ENCODE measurements around the gene GLDC. TPM values are rescaled to one million over a fixed set of nuclear protein-coding genes. Genes with fewer than 3 reads are reported as not detected.
"Not testable (repeated sequence)": the region's sequence is repeated elsewhere in the genome, so short reads cannot be mapped to it uniquely, and the experiment has no call there.

Gene GLDC
- total RNA-seq, 2 experiments from 2014 or later, result 5.8 to 6.3 TPM

DNA sequence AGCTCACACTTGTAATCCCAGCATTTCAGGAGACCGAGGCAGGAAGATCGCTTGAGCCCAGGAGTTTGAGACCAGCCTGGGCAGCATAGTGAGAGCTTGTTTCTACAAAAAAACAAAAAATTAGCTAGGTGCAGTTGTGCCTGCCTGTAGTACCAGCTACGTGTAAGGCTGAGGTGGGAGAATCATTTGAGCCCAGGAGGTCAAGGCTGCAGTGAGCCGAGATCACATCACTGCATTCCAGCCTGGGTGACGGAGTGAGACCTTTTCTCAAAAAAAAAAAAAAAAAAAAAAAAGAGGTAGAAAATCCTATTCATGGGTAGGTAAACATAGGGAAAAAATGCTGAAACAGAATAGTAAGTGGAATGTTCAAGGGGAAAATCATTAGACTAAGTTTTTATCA lies 102.9 kb downstream of the GLDC start:
- not testable (repeated sequence) for H3K36me3 Mint-ChIP-seq; H3K4me3 Mint-ChIP-seq; ATAC-seq; DNase-seq; H3K4me1 Mint-ChIP-seq; H3K9me3 Mint-ChIP-seq (ENCODE audit: low read depth); H3K27ac Mint-ChIP-seq; H3K27me3 Mint-ChIP-seq
- CTCF ChIA-PET, result interaction anchor here (0.8 kb wide), 1 partner anchor 23 kb away, joined by 4 read pairs; no protein-coding TSS in a partner anchor

DNA sequence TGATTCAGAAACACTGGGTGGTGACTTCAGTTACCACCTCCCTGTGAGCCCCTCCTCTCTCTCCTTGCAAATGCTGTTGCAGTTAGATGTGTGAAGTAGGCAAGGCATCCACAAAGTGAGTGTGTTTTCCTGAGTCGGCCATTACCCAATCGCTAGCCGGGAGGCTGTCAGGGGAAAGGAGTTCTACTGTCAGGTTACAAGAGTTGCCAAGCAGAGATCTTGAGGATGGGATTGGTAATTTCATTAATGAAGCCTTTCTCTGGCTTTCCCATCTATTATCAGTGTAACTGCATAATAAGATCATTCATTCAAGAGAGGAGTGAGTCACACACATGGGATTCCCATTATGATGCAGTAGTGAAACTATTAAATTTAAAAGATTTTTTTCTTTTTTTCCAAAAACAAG lies 106.9 kb downstream of the GLDC start:
- Mint-ChIP-seq H3K9me3 (ENCODE audit: low read depth) (no peaks in the 10 kb centered on the region), H3K27me3 (peaks cover 3% of the 10 kb centered on the region), H3K4me1 (no peaks in the 10 kb centered on the region), H3K4me3 (no peak overlapping the region), H3K36me3 (no peaks in the 10 kb centered on the region), H3K27ac (no peak overlapping the region)
- no peak for DNase-seq
- CTCF ChIA-PET, result no interaction called here
- no peak for ATAC-seq

GRCh38 chr9:6535594-6535993 lies 109.9 kb downstream of the GLDC start:
- no peak overlapping the region for H3K27ac Mint-ChIP-seq
- DNase-seq (no peak), ATAC-seq (no peak)
- H3K4me3 Mint-ChIP-seq, result no peak overlapping the region
- no peaks in the 10 kb centered on the region for H3K9me3 Mint-ChIP-seq (ENCODE audit: low read depth)
- no peaks in the 10 kb centered on the region for H3K36me3 Mint-ChIP-seq
- no peaks in the 10 kb centered on the region for H3K4me1 Mint-ChIP-seq
- CTCF ChIA-PET, result no interaction called here
- no peaks in the 10 kb centered on the region for H3K27me3 Mint-ChIP-seq

DNA sequence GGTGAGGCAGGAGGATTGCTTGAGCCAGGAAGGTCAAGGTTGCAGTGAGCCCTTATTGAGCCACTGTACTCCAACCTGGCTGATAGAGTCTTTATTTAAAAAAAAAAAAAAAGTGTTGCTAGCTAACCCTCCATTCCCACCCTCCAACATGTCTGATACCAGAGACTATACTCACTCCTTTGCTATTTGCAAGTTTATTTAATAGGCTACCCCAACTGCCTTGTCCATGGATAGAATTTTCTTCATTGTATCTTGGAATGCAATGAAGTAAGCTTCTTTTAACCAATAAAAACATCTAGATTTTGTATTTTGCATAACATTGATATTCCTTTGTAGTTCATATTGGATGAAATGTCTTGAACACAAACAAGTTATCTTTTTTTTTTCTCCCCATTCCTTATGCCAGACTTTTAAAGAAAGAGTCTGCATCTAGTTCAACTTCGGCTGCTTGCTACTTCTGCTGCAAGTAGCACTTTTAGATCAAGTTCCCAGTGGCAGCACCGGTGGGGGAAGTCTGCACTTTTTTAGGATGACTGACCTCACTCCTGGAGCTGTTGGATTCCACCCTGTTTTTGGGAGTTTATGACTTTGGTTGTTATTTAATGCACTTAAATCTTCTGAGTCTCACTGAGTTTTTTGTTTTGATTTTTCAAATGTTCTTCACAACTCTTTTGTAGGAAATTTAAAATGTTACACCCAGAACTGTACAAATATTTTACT lies 120.0 kb downstream of the GLDC start:
- no peak overlapping the region for H3K4me3 Mint-ChIP-seq
- H3K27ac Mint-ChIP-seq, result no peak overlapping the region
- CTCF ChIA-PET, result interaction anchor here (0.8 kb wide), 1 partner anchor 42 kb away, joined by 3 read pairs; no protein-coding TSS in a partner anchor
- peaks cover 3% of the 10 kb centered on the region for H3K9me3 Mint-ChIP-seq (ENCODE audit: low read depth)
- H3K36me3 Mint-ChIP-seq, result peaks cover 25% of the 10 kb centered on the region
- H3K4me1 Mint-ChIP-seq, result no peaks in the 10 kb centered on the region
- no peaks in the 10 kb centered on the region for H3K27me3 Mint-ChIP-seq
- ATAC-seq (no peak), DNase-seq (no peak)

DNA sequence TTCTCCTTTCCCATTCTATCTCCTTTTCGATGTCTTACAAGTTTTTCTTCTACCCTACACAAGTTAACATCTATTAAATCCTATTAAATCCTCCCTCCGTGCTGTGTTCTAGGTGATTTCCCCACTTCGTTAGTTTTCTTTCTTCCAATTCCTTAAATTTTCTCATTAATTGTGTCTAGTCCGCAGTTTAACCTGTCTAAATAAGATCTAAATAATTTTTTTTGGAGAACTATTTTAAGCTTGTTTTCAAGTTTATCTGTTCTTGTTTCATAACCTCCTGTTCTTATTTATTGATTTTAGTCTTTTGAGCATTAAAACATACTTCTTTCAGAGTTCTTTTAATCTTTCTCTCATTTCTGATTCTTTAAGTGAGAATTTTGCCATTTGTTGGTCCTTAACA lies 123.3 kb downstream of the GLDC start:
- no peak for DNase-seq
- Mint-ChIP-seq H3K27ac (no peak overlapping the region), H3K27me3 (no peaks in the 10 kb centered on the region), H3K4me3 (no peak overlapping the region), H3K9me3 (ENCODE audit: low read depth) (peaks cover 3% of the 10 kb centered on the region), H3K36me3 (peaks cover 42% of the 10 kb centered on the region), H3K4me1 (no peaks in the 10 kb centered on the region)
- CTCF ChIA-PET, result no interaction called here
- ATAC-seq, result no peak

GRCh38 chr9:6512085-6512657 lies 133.4 kb downstream of the GLDC start:
- H3K36me3 Mint-ChIP-seq, result peaks cover 30% of the 10 kb centered on the region
- ATAC-seq, result no peak
- no peaks in the 10 kb centered on the region for H3K9me3 Mint-ChIP-seq (ENCODE audit: low read depth)
- no peak overlapping the region for H3K27ac Mint-ChIP-seq
- no peak for DNase-seq
- no peaks in the 10 kb centered on the region for H3K27me3 Mint-ChIP-seq
- no peaks in the 10 kb centered on the region for H3K4me1 Mint-ChIP-seq
- no peak overlapping the region for H3K4me3 Mint-ChIP-seq
- CTCF ChIA-PET, result no interaction called here

DNA sequence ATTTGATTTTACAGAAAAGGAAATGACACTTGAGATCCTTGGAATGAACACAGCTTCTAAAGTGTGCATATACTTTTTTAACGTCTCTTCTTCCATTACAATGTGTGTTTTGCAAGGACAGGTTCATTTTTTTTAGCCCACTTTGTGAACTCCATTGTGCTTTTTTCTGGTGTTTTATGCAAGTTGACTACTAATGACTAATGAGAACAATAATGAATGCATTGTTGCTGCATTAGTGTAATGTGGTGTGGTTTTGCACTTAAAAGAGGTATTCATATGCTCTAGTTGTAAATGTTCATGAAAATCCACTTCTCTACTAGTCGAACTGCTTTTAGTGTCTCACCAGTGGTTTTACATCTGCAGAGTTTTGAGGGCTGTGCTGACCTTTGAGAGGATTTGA lies 139.0 kb downstream of the GLDC start:
- Mint-ChIP-seq H3K27me3 (no peaks in the 10 kb centered on the region), H3K27ac (no peak overlapping the region), H3K9me3 (ENCODE audit: low read depth) (no peaks in the 10 kb centered on the region), H3K4me1 (no peaks in the 10 kb centered on the region), H3K36me3 (peaks cover 53% of the 10 kb centered on the region), H3K4me3 (no peak overlapping the region)
- no peak for ATAC-seq
- CTCF ChIA-PET, result no interaction called here
- no peak for DNase-seq

GRCh38 chr9:6502399-6502798 lies 143.1 kb downstream of the GLDC start:
- DNase-seq (no peak), ATAC-seq (no peak)
- H3K27me3 Mint-ChIP-seq, result no peaks in the 10 kb centered on the region
- no peaks in the 10 kb centered on the region for H3K9me3 Mint-ChIP-seq (ENCODE audit: low read depth)
- no peak overlapping the region for H3K4me3 Mint-ChIP-seq
- H3K4me1 Mint-ChIP-seq, result no peaks in the 10 kb centered on the region
- H3K36me3 Mint-ChIP-seq, result peaks cover 53% of the 10 kb centered on the region
- CTCF ChIA-PET, result no interaction called here
- H3K27ac Mint-ChIP-seq, result no peak overlapping the region

DNA sequence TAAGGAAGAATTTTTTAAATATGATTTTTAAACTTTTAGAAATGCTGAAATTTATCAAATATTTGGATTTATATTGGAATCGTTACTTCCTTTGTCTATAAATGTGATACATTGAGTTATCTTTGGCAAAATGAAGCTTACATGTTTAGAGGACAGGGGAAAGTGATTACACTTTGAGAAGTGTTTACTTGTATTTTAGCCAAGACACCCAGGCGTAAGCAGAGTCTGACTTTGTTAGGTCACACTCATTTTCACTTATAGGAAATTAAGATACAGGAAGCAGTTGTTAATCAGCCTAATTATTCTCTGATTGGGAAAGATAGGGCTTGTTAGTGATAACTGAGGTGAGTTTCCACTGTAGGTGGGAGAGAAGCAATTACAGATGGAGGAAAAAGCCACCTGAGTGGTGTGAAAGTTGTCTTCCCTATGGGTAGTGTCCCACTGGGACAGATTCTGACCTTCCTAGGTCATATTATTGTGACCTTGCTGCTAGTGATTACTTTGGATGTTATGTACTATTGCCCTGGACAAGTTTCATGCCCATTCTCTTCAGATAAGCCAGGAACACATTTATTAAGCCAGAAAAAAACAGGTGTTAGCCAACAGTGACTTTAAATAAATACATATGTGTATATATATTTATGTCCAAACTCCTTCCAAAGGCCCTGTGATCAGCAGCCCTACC lies 143.9 kb downstream of the GLDC start:
- Mint-ChIP-seq H3K36me3 (peaks cover 56% of the 10 kb centered on the region), H3K27me3 (no peaks in the 10 kb centered on the region), H3K4me3 (no peak overlapping the region), H3K9me3 (ENCODE audit: low read depth) (no peaks in the 10 kb centered on the region), H3K4me1 (no peaks in the 10 kb centered on the region), H3K27ac (peak overlapping the region; percentile 16)
- no peak for ATAC-seq
- CTCF ChIA-PET, result interaction anchor here (1.8 kb wide), 1 partner anchor 10 kb away, joined by 5 read pairs; no protein-coding TSS in a partner anchor
- no peak for DNase-seq

DNA sequence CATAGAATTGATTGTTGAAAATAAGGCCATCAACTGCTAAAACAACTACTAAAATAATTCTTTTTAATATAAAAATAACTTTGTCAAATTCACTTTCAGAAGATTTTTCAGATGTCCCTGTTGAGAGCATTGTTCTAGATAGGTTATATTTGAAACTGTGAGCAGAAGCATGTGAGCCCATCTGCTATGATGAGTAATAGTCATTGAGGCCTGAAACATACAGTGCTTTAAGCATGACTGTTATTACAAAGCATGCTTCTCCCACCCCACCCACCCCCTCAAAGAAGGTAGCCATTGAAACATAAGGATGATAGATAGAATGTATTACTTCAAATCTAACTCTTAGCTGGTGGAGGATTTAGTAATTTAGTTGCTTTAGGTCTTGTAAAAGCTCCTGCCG lies 146.5 kb downstream of the GLDC start:
- no peaks in the 10 kb centered on the region for H3K9me3 Mint-ChIP-seq (ENCODE audit: low read depth)
- H3K4me1 Mint-ChIP-seq, result no peaks in the 10 kb centered on the region
- no peak for DNase-seq
- no peak overlapping the region for H3K4me3 Mint-ChIP-seq
- no peaks in the 10 kb centered on the region for H3K27me3 Mint-ChIP-seq
- no peak for ATAC-seq
- H3K27ac Mint-ChIP-seq, result no peak overlapping the region
- H3K36me3 Mint-ChIP-seq, result peaks cover 42% of the 10 kb centered on the region
- CTCF ChIA-PET, result no interaction called here

DNA sequence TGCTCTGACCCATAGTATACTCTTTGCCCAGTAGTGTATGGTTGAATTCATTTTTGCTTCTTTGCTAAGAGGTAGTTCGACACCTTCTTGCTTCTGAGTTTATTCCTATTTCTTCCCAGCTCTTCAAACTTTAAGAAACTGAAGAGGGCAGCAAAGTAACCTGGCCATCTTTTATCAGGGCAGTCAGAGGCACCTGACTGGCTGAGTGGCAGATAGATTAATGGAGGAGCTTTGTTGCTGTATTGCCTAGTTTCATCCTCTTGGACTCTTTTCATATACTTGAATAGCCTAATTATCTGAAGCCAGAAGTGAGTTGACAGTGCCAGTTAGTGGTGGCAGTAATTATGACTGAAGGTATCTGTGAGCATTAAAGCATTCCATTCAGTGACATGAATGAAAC lies 150.1 kb downstream of the GLDC start:
- peaks cover 36% of the 10 kb centered on the region for H3K36me3 Mint-ChIP-seq
- ATAC-seq, result no peak
- CTCF ChIA-PET, result interaction anchor here (1.0 to 1.3 kb wide), 2 partner anchors 8 to 80 kb away, joined by 3 to 4 read pairs; no protein-coding TSS in a partner anchor

GRCh38 chr9:6490863-6491262 lies 154.7 kb downstream of the GLDC start:
- CTCF ChIA-PET, result no interaction called here
- Mint-ChIP-seq H3K9me3 (ENCODE audit: low read depth) (no peaks in the 10 kb centered on the region), H3K27me3 (no peaks in the 10 kb centered on the region), H3K36me3 (peaks cover 31% of the 10 kb centered on the region), H3K4me3 (no peak overlapping the region), H3K4me1 (peaks cover 2% of the 10 kb centered on the region), H3K27ac (no peak overlapping the region)
- DNase-seq (no peak), ATAC-seq (no peak)

More for the DNA sequence above, 150.1 kb downstream of the GLDC start:
- DNase-seq, result no peak
- Mint-ChIP-seq H3K9me3 (ENCODE audit: low read depth) (no peaks in the 10 kb centered on the region), H3K27me3 (no peaks in the 10 kb centered on the region), H3K27ac (no peak overlapping the region), H3K4me1 (no peaks in the 10 kb centered on the region), H3K4me3 (no peak overlapping the region)

GRCh38 chr9:6489099-6489498 lies 156.4 kb downstream of the GLDC start:
- no peak overlapping the region for H3K27ac Mint-ChIP-seq
- no peaks in the 10 kb centered on the region for H3K9me3 Mint-ChIP-seq (ENCODE audit: low read depth)
- H3K36me3 Mint-ChIP-seq, result peaks cover 34% of the 10 kb centered on the region
- H3K4me1 Mint-ChIP-seq, result peaks cover 2% of the 10 kb centered on the region
- no peaks in the 10 kb centered on the region for H3K27me3 Mint-ChIP-seq
- CTCF ChIA-PET, result no interaction called here
- DNase-seq (no peak), ATAC-seq (no peak)
- no peak overlapping the region for H3K4me3 Mint-ChIP-seq

DNA sequence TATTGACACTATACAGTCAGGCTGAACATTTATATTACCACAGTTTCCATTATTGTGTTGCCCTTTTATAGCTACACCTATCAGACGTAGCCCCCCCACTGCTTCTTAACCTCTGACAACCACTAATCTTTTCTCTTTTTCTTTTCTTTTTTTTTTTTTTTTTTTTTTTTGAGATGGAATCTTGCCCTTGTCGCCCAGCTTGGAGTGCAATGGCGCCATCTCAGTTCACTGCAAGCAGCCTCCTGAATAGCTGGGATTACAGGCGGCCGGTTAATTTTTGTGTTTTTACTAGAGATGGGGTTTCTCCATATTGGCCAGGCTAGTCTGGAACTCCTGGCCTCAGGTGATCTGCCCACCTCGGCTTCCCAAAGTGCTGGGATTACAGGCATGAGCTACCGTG lies 157.1 kb downstream of the GLDC start:
- H3K4me1 Mint-ChIP-seq, result peaks cover 2% of the 10 kb centered on the region
- no peak overlapping the region for H3K27ac Mint-ChIP-seq
- no peak overlapping the region for H3K4me3 Mint-ChIP-seq
- DNase-seq (no peak), ATAC-seq (no peak)
- CTCF ChIA-PET, result no interaction called here
- no peaks in the 10 kb centered on the region for H3K9me3 Mint-ChIP-seq (ENCODE audit: low read depth)
- no peaks in the 10 kb centered on the region for H3K27me3 Mint-ChIP-seq
- H3K36me3 Mint-ChIP-seq, result peaks cover 34% of the 10 kb centered on the region

Data from activated CD8-positive, alpha-beta memory T cell treated with anti-CD3 and anti-CD28 coated beads, Interleukin-2, amount 10 ng/mL, durations not matched to agents 7 days and 5 days (primary cell).